Frontal cortex (tissue), 4 donors: ENCODE results near the gene IGLL1. TPM values are rescaled to one million over a fixed set of nuclear protein-coding genes. Genes with fewer than 3 reads are reported as not detected.
"Not testable (repeated sequence)": the region's sequence is repeated elsewhere in the genome, so short reads cannot be mapped to it uniquely, and the experiment has no call there.

ENCODE experiments used
- DNase-seq, 2 donors: peaks; one replicate each; pipeline ENCODE4 v3.0.0; 2012; ENCODE audit warnings: low spot score in 2 of 2
- FAIRE-seq: peaks from 2 replicates; lab custom pipeline; 2012; peaks lifted over from hg19 to GRCh38; lab: Jason Lieb, UNC
- total RNA-seq: library from RNA; depleted of rRNA; stranded (reverse); fragments of >200 nt; gene quantifications from one replicate; pipeline ENCODE4 v1.2.3, GENCODE V29; 2014
- donor health status: control.
- donor health status: control.
- donor health status: control.

The IGLL1 gene
- not detected for total RNA-seq

- FAIRE-seq (no peak), DNase-seq (no peak)
Measured at GRCh38 chr22:23579870-23580575, at the start of gene IGLL1. Gene IGLL1 (minus strand): TSS chr22:23580290. CDS start chr22:23580190, 100 bp downstream.

GRCh38 chr22:23628056-23628743 is 48.1 kb upstream of the IGLL1 start:
- FAIRE-seq = not testable (repeated sequence)

GRCh38 chr22:23627401-23628055 is 47.4 kb upstream of the IGLL1 start:
- DNase-seq, FAIRE-seq: not testable (repeated sequence)

More at GRCh38 chr22:23628056-23628743, 48.1 kb upstream of the IGLL1 start:
- not testable (repeated sequence) for DNase-seq

GRCh38 chr22:23626286-23626975 is 46.3 kb upstream of the IGLL1 start:
- no peak for FAIRE-seq
- DNase-seq = no peak

GRCh38 chr22:23622634-23623033 is 42.5 kb upstream of the IGLL1 start:
- no peak for FAIRE-seq

GRCh38 chr22:23621916-23622315 is 41.8 kb upstream of the IGLL1 start:
- FAIRE-seq = not testable (repeated sequence)

More at GRCh38 chr22:23622634-23623033, 42.5 kb upstream of the IGLL1 start:
- no peak for DNase-seq

GRCh38 chr22:23621082-23621780 is 41.1 kb upstream of the IGLL1 start:
- FAIRE-seq (no peak), DNase-seq (no peak)

More at GRCh38 chr22:23621916-23622315, 41.8 kb upstream of the IGLL1 start:
- DNase-seq = not testable (repeated sequence)

GRCh38 chr22:23613193-23613972 is 33.3 kb upstream of the IGLL1 start:
- DNase-seq (no peak), FAIRE-seq (no peak)

GRCh38 chr22:23609983-23610781 is 30.1 kb upstream of the IGLL1 start:
- DNase-seq (no peak), FAIRE-seq (no peak)

- no peak for FAIRE-seq
- DNase-seq = no peak
Measured at GRCh38 chr22:23608583-23608982, 28.5 kb upstream of the IGLL1 start.

- DNase-seq (no peak), FAIRE-seq (no peak)
Measured at GRCh38 chr22:23606204-23607131, 26.4 kb upstream of the IGLL1 start.

GRCh38 chr22:23604939-23605712 is 25.0 kb upstream of the IGLL1 start:
- DNase-seq = no peak
- FAIRE-seq = no peak

- FAIRE-seq = no peak
Measured at GRCh38 chr22:23603266-23603665, 23.2 kb upstream of the IGLL1 start.

GRCh38 chr22:23598805-23599518 is 18.9 kb upstream of the IGLL1 start:
- DNase-seq (no peak), FAIRE-seq (no peak)

More at GRCh38 chr22:23603266-23603665, 23.2 kb upstream of the IGLL1 start:
- no peak for DNase-seq

GRCh38 chr22:23597576-23598268 is 17.6 kb upstream of the IGLL1 start:
- not testable (repeated sequence) for DNase-seq, FAIRE-seq
